ENCODE results near the gene SLC6A9.

- TF ChIP-seq POLR2AphosphoS5 (IDR thresholded peaks at IDR 0.05) (no peak), CTCF (IDR thresholded peaks at IDR 0.05) (no peak), POLR2A (IDR thresholded peaks at IDR 0.05) (no peak), EP300 (IDR thresholded peaks at IDR 0.05) (no peak)
These were observed 13.0 kb upstream of the SLC6A9 start for GRCh38 chr1:44044071-44044801.

Measured in upper lobe of left lung (tissue), 4 donors.